AG09319 (cell line): ENCODE measurements around the gene HSF4.

ENCODE experiments used
- DNase-seq: peaks from one replicate; pipeline ENCODE4 v3.0.0-alpha.2; 2010; ENCODE audit warnings: low read depth; ENCODE audit errors: extremely low read depth
- CTCF ChIP-seq: IDR thresholded peaks from 2 replicates; pipeline ENCODE4 v1.5.1; 2011; ENCODE audit warnings: low read depth, mild to moderate bottlenecking, inconsistent platforms, low read length, moderate library complexity

HSF4 gene

DNA sequence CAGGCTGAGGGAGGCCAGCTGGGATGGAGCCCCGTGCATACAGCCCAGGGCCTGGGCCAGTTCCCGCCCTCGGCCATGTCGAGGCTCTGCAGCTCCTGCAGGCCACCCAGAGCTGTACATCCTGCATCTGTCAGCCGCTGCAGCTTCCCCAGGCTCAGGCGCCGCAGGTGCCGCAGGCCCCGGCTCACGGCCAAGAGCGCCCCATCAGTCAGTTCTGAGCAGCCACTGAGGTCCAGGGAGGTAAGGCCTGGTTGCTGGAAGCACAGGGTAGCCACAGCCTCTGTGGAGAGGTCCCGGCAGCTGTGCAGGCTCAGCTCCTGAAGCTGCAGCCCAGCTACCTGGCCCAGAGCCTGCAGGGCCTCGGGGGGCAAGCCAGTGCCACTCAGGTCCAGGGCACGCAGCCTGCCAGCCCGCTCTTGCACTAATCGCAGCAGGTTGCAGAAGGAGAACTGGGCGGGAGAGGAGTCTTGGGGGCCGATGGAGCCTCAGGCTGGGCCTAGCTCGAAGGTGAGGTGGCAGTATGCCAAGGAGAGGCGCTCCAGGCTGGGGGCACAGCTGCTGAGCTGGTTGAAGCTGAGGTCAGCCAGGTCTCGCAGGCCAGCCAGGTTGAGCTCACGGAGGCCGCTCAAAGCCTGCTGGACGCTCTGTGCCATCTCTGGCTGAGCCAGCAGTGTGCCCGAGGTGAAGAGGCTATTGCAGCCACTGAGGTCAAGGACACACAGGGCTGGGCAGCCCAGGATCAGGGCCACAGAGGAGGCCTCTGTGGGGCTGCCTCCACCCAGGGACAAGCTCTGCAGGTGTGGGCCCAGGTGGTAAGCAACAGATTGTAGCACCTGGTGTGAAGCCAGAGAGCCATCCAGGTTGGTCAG lies 45.8 kb downstream of the HSF4 start:
- no peak for TF ChIP-seq CTCF
- no peak for DNase-seq

- DNase-seq = no peak
- no peak for TF ChIP-seq CTCF
These were observed 47.1 kb downstream of the HSF4 start for GRCh38 chr16:67211674-67212073.

- no peak for TF ChIP-seq CTCF
- no peak for DNase-seq
These were observed 48.2 kb downstream of the HSF4 start for GRCh38 chr16:67212766-67213165.

- no peak for DNase-seq
- no peak for TF ChIP-seq CTCF
These were observed 48.9 kb downstream of the HSF4 start for GRCh38 chr16:67213197-67214019.

DNA sequence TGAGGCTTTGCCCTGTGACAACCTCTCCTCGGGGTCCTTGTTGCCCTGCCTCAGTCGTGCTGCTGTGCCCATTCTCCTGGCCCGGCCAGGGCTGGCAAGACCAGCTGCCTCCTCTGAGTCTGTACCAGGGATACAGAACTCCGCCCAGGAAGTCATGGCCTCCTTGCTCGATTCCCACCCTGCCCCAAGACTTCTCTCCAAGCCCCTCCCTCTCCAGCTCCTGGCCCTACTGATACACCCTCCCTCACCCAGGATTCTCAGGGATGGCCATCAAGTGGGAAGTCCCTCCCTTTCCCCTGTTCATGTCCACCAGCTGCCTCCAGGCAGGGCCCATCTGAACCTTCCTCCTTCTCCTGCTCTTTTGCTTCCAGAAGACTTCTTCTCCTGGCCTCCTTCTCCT lies 51.2 kb downstream of the HSF4 start:
- TF ChIP-seq CTCF = no peak
- no peak for DNase-seq

DNA sequence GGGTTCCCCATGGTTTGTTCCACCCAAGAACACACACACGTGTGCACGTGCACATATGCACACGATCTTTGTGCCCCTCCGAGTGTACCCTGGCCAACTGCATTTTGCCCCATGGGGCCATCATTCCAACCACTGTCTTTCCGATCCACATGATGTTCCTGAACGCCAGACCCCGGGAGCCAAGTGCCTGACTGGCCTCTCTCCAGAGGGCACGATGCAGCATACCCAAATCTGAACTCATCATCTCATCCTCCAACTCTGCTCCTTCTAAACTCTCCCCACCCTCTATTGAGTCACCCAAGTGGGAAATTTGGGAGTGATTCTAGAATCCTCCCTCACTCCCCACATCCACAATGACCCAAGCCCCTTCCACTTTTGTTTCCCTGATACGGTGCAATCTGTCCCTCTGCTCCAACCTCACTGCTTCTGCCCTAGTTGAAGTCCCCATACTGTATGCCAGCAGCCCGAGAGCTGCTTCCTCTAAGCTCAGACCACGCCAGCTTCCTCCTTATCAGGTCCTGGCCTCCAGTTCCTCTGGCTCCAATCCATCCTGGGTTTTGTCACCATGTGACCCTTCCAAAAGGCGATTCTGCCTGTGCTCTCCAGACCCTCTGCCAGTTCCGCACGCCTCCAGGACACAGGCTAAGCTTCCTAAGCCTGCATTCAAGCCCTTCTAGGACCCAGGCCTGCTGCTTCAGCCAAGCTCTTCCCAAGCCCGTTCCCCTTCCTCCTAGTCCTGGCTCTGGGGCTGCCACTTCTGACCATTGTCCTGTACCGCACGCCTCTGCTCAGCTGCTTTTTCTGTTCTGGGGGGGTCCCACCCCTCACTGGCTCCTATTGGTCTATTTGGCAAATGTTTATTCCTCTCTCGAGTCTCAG lies 52.3 kb downstream of the HSF4 start:
- no peak for TF ChIP-seq CTCF
- no peak for DNase-seq
